Prostate gland (tissue), 2 donors: ENCODE measurements around the gene CA5A. TPM values are rescaled to one million over a fixed set of nuclear protein-coding genes. Genes with fewer than 3 reads are reported as not detected.

ENCODE experiments used
- DNase-seq: peaks from one replicate; pipeline ENCODE4 v3.0.0-alpha.2; 2019; ENCODE audit warnings: low spot score
- H3K27ac ChIP-seq, 2 donors: fragments of 200-600 bp; sonication (generic); 2 replicates each; pipeline ENCODE4 v1.5.1; 2017 to 2019
- H3K27me3 ChIP-seq: fragments of 200-600 bp; sonication (generic); replicated peaks from 2 replicates; pipeline ENCODE4 v1.5.1; 2019; ENCODE audit not compliant: insufficient read depth
- H3K36me3 ChIP-seq, 2 donors: fragments of 200-600 bp; sonication (generic); 1 replicate in 1 of 2; 2 replicates in 1 of 2; pipeline versions ENCODE4 v1.5.1 to v1.8.1; 2017 to 2019
- H3K4me1 ChIP-seq: fragments of 200-600 bp; sonication (generic); replicated peaks from 2 replicates; pipeline ENCODE4 v1.5.1; 2019
- H3K4me3 ChIP-seq, 2 donors: fragments of 200-600 bp; sonication (generic); 2 replicates each; pipeline ENCODE4 v1.5.1; 2017 to 2019
- H3K9me3 ChIP-seq: fragments of 200-600 bp; sonication (generic); 2 replicates; pipeline ENCODE4 v1.5.1; 2017
- POLR2A ChIP-seq: fragments of 450-650 bp; IDR thresholded peaks from one replicate; pipeline ENCODE4 v1.6.1; 2016; ENCODE audit warnings: antibody characterized with exemption, mild to moderate bottlenecking
- POLR2AphosphoS5 ChIP-seq: sonication (generic); formaldehyde crosslinking; IDR thresholded peaks from one replicate; pipeline ENCODE4 v1.6.1; 2017; ENCODE audit warnings: antibody characterized with exemption
- WGBS: methylation state at CpG from one replicate; pipeline ENCODE4 v1.1.5; 2018; 5-methylcytosine and 5-hydroxymethylcytosine counted together
- intact Hi-C: fragments of 100-400 bp; cut with DNase I; formaldehyde crosslinking; loops from one replicate; pipeline ENCODE4 v1.14.2; 2022
- total RNA-seq, 2 donors: library from RNA; depleted of rRNA; stranded (reverse); fragments of >200 nt; gene quantifications; one replicate each; pipeline ENCODE4 v1.1.0, GENCODE V29; 2016
- TF ChIP-seq, protein P1 (sequence below), 4 experiments: fragments of 200-600 bp in 2 of 4; fragments of 450-650 bp in 2 of 4; sonication (generic) in 2 of 4; IDR thresholded peaks; 1 replicate in 3 of 4; 2 replicates in 1 of 4; pipeline ENCODE4 v1.5.1; 2016 to 2019; ENCODE audit warnings: antibody characterized with exemption in 4 of 4, mild to moderate bottlenecking in 2 of 4, moderate library complexity in 2 of 4

The CA5A gene
- total RNA-seq, 2 donors from 2014 or later, result not detected

DNA sequence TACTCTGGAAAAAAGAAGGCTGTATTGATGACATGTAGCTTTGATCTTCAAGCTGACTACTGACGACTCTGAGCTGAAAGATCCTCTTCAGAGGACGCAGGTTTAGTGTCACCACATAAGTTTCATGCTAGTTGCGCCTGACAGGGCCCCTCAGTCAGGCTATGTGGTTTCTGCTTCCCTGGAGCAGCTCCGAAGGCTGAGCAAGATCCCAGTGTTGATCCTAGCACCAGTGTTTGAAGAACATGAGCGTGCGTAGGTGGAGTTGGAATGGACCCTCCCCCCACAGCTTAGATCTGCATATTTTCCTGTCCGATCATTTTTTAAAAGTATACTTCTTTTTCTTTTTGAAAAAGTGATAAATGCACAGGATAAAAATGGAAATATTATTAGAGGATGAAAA lies 32.2 kb upstream of the CA5A start:
- no peaks in the 10 kb centered on the region for H3K27me3 ChIP-seq
- H3K4me3 ChIP-seq, result no peak overlapping the region
- H3K36me3 ChIP-seq, result no peaks in the 10 kb centered on the region
- no peak overlapping the region for H3K27ac ChIP-seq
- TF ChIP-seq, protein P1, sequence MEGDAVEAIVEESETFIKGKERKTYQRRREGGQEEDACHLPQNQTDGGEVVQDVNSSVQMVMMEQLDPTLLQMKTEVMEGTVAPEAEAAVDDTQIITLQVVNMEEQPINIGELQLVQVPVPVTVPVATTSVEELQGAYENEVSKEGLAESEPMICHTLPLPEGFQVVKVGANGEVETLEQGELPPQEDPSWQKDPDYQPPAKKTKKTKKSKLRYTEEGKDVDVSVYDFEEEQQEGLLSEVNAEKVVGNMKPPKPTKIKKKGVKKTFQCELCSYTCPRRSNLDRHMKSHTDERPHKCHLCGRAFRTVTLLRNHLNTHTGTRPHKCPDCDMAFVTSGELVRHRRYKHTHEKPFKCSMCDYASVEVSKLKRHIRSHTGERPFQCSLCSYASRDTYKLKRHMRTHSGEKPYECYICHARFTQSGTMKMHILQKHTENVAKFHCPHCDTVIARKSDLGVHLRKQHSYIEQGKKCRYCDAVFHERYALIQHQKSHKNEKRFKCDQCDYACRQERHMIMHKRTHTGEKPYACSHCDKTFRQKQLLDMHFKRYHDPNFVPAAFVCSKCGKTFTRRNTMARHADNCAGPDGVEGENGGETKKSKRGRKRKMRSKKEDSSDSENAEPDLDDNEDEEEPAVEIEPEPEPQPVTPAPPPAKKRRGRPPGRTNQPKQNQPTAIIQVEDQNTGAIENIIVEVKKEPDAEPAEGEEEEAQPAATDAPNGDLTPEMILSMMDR (IDR thresholded peaks at IDR 0.05), result no peak
- TF ChIP-seq POLR2A (no peak), POLR2AphosphoS5 (no peak)
- no peaks in the 10 kb centered on the region for H3K9me3 ChIP-seq
- intact Hi-C loops, result no loop called here
- WGBS, result 89% methylated on average over 7 of the region's 7 CpGs
- peaks cover 8% of the 10 kb centered on the region for H3K4me1 ChIP-seq
- DNase-seq, result no peak

DNA sequence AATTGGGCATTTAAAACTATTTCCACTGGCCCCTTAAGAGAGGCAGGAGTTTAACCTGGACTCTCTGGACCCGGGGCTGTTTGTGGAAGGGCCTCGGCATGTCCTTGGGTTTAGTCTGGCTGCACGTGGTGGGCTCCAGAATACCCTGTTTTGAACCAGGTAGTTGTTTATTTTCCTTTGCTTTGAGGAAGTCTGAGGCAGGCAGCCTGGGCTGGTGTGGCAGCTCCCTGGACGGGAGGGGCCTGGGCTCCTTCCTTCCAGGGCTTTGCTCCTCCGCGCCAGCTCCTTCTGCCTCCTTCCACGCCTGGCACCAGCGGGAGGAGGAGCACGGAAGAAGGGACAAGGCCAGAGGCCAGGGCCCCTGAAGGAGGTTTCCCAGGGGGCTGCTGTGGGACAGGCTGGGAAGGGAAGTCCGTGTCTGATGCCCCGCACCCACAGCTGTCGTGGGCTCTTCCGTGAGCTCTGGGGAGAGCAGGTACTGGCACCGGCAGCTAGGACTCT lies 30.4 kb upstream of the CA5A start:
- Histone ChIP-seq H3K36me3 (no peaks in the 10 kb centered on the region), H3K4me1 (peaks cover 8% of the 10 kb centered on the region), H3K27me3 (no peaks in the 10 kb centered on the region), H3K9me3 (no peaks in the 10 kb centered on the region), H3K4me3 (no peak overlapping the region), H3K27ac (peak overlapping the region; percentile 41 to 72)
- intact Hi-C loops, result no loop called here
- peak; percentile 58 for DNase-seq
- peak; percentile 28 for TF ChIP-seq POLR2AphosphoS5
- TF ChIP-seq, protein P1 (IDR thresholded peaks at IDR 0.05), result no peak
- TF ChIP-seq POLR2A, result no peak
- 9% methylated on average over 14 of the region's 14 CpGs for WGBS

DNA sequence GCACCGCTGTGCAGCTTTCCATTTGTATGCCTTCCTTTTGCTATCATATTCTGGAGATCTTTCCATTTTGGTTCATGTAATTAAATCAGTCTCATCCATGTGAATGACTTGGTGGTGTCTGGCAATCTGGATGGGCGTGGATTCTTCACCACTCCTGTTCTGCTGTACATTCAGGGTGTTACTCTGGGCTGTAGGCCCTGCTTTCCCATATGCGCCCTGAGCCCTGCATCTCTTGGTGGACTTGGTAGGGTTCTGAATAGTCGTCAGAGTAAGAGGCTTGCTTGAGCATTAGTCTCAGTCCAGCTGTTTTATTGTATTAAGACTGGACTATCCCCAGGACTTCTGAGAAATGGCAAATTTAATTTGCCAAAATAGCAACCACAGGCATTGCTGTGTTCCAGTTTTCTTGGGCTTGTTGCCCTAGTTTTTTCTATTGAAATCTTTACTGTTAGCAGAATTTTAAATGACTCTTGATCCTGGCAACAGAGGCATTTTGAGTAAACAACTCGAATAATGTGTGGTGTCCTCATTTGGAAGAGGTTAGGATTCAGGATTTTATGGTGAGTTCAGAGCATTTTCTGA lies 29.8 kb upstream of the CA5A start:
- H3K4me3 ChIP-seq, result no peak overlapping the region
- no peak for DNase-seq
- peak overlapping the region; percentile 41 to 72 for H3K27ac ChIP-seq
- intact Hi-C loops, result no loop called here
- H3K27me3 ChIP-seq, result no peaks in the 10 kb centered on the region
- H3K4me1 ChIP-seq, result peaks cover 8% of the 10 kb centered on the region
- H3K9me3 ChIP-seq, result no peaks in the 10 kb centered on the region
- WGBS, result 38% methylated on average over 5 of the region's 5 CpGs
- no peaks in the 10 kb centered on the region for H3K36me3 ChIP-seq
- TF ChIP-seq, protein P1 (IDR thresholded peaks at IDR 0.05), result no peak
- TF ChIP-seq POLR2AphosphoS5, result no peak
- no peak for TF ChIP-seq POLR2A

DNA sequence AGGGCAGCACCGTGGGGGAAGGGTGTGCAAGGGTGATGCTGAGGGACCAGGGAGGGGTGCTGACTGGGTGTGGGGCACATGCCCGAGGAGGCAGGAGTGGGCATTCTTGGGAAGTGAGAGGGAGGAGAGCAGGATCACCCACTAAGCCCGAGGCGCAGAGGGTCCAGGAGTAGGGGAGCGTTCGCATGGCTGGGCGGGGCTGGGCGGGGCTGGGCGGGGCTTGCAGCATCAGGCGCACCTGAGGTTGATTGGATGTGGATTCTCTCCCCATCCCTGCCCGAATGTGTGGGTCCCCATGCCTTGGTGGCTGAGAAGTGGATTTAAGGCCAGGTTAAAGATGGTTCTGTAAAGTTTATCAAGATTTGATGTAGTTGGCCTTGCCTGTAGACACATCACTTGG lies 29.1 kb upstream of the CA5A start:
- no peak overlapping the region for H3K27ac ChIP-seq
- intact Hi-C loops, result no loop called here
- peaks cover 8% of the 10 kb centered on the region for H3K4me1 ChIP-seq
- no peak for TF ChIP-seq POLR2A
- no peak for TF ChIP-seq POLR2AphosphoS5
- TF ChIP-seq, protein P1 (IDR thresholded peaks at IDR 0.05), result no peak
- 86% methylated on average over 11 of the region's 11 CpGs for WGBS
- no peak overlapping the region for H3K4me3 ChIP-seq
- no peaks in the 10 kb centered on the region for H3K27me3 ChIP-seq
- DNase-seq, result no peak
- no peaks in the 10 kb centered on the region for H3K9me3 ChIP-seq
- no peaks in the 10 kb centered on the region for H3K36me3 ChIP-seq

DNA sequence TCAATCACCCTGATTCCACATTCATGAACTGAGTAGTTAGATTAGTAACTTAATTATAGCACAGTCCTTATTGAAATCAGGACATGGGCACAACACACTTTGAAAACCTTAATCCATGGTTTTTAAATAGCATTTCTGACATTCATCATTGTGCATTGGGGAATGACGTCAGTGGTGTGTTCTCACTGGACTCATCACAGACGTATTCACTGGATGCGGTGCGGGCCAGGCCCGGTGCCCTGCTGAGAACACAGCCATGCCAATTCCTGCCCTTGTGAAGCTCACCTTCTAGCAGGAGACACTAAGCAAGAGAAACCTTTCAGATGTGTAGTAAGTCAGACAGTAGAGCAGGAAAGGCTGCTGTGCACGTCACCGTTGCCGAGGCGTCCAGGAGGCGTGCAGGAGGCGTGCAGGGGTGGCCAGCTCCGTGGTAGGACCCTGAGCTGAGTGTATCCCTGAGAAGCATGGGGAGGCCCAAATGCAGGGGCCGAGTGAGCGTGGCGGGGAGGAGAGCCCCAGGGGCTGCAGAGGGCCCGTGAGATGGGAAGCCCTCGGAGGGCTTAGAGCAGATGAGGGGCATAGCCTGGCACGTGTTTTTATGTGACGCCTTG lies 27.8 kb upstream of the CA5A start:
- Histone ChIP-seq H3K27ac (no peak overlapping the region), H3K4me1 (peaks cover 8% of the 10 kb centered on the region)
- TF ChIP-seq POLR2A (no peak), POLR2AphosphoS5 (no peak)
- TF ChIP-seq, protein P1 (IDR thresholded peaks at IDR 0.05), result no peak

More for the DNA sequence above, 27.8 kb upstream of the CA5A start:
- no peaks in the 10 kb centered on the region for H3K27me3 ChIP-seq
- intact Hi-C loops, result no loop called here
- H3K9me3 ChIP-seq, result no peaks in the 10 kb centered on the region
- no peaks in the 10 kb centered on the region for H3K36me3 ChIP-seq
- WGBS, result 87% methylated on average over 19 of the region's 19 CpGs
- DNase-seq, result no peak
- H3K4me3 ChIP-seq, result no peak overlapping the region
